ENCODE data around the gene NGEF. TPM values are rescaled to one million over a fixed set of nuclear protein-coding genes. Genes with fewer than 3 reads are reported as not detected.

NGEF gene
- total and polyA plus RNA-seq, 2 experiments from 2014 or later: 2.0 to 2.9 TPM

- Histone ChIP-seq H3K4me1 (ENCODE audit: low read depth) (no peaks in the 10 kb centered on the region), H3K9me3 (ENCODE audit: low read depth) (no peaks in the 10 kb centered on the region), H3K4me3 (no peak overlapping the region), H3K36me3 (no peaks in the 10 kb centered on the region), H3K27me3 (no peaks in the 10 kb centered on the region), H3K27ac (no peak overlapping the region)
- no peak for DNase-seq (ENCODE audit: low read depth in 1 of 2, low spot score in 1 of 2)
- TF ChIP-seq CTCF (IDR thresholded peaks at IDR 0.05; ENCODE audit: low read depth, low read length): no peak
Observed at GRCh38 chr2:232984451-232985207, 28.4 kb downstream of the NGEF start.

- no peaks in the 10 kb centered on the region for H3K36me3 ChIP-seq
- TF ChIP-seq CTCF (IDR thresholded peaks at IDR 0.05; ENCODE audit: low read depth, low read length): no peak
- H3K9me3 ChIP-seq (ENCODE audit: low read depth): no peaks in the 10 kb centered on the region
- no peaks in the 10 kb centered on the region for H3K27me3 ChIP-seq
- no peak overlapping the region for H3K27ac ChIP-seq
- DNase-seq (ENCODE audit: low read depth in 1 of 2, low spot score in 1 of 2): no peak
- no peak overlapping the region for H3K4me3 ChIP-seq
- no peaks in the 10 kb centered on the region for H3K4me1 ChIP-seq (ENCODE audit: low read depth)
Observed at GRCh38 chr2:232983669-232984140, 29.4 kb downstream of the NGEF start.

GRCh38 chr2:232982926-232983668 lies 30.0 kb downstream of the NGEF start:
- Histone ChIP-seq H3K9me3 (ENCODE audit: low read depth) (no peaks in the 10 kb centered on the region), H3K4me1 (ENCODE audit: low read depth) (no peaks in the 10 kb centered on the region), H3K27ac (no peak overlapping the region), H3K36me3 (no peaks in the 10 kb centered on the region), H3K4me3 (no peak overlapping the region), H3K27me3 (no peaks in the 10 kb centered on the region)
- no peak for TF ChIP-seq CTCF (IDR thresholded peaks at IDR 0.05; ENCODE audit: low read depth, low read length)
- DNase-seq (ENCODE audit: low read depth in 1 of 2, low spot score in 1 of 2): no peak

- Histone ChIP-seq H3K27me3 (peaks cover under 1% of the 10 kb centered on the region), H3K4me3 (no peak overlapping the region), H3K9me3 (ENCODE audit: low read depth) (no peaks in the 10 kb centered on the region), H3K36me3 (no peaks in the 10 kb centered on the region), H3K27ac (no peak overlapping the region), H3K4me1 (ENCODE audit: low read depth) (no peaks in the 10 kb centered on the region)
- TF ChIP-seq CTCF (IDR thresholded peaks at IDR 0.05; ENCODE audit: low read depth, low read length): no peak
- DNase-seq (ENCODE audit: low read depth in 1 of 2, low spot score in 1 of 2): no peak
Observed at GRCh38 chr2:232981767-232982360, 31.2 kb downstream of the NGEF start.

GRCh38 chr2:232981356-232981755 lies 31.7 kb downstream of the NGEF start:
- no peak overlapping the region for H3K4me3 ChIP-seq
- no peak for DNase-seq (ENCODE audit: low read depth in 1 of 2, low spot score in 1 of 2)
- H3K36me3 ChIP-seq: no peaks in the 10 kb centered on the region
- H3K4me1 ChIP-seq (ENCODE audit: low read depth): no peaks in the 10 kb centered on the region
- H3K27me3 ChIP-seq: peaks cover 5% of the 10 kb centered on the region
- H3K27ac ChIP-seq: no peak overlapping the region
- no peaks in the 10 kb centered on the region for H3K9me3 ChIP-seq (ENCODE audit: low read depth)
- no peak for TF ChIP-seq CTCF (IDR thresholded peaks at IDR 0.05; ENCODE audit: low read depth, low read length)
